Ovary (tissue), 9 donors: ENCODE data around the gene SLC9A9. TPM values are rescaled to one million over a fixed set of nuclear protein-coding genes. Genes with fewer than 3 reads are reported as not detected.

Experiments
- DNase-seq, 5 donors: peaks; one replicate each; pipeline ENCODE4 v3.0.0-alpha.2; 2019 to 2020
- H3K27ac ChIP-seq, 2 donors: fragments of 200-600 bp; one replicate each; pipeline versions ENCODE4 v1.5.1 to v1.8.0; 2019 to 2022
- H3K27me3 ChIP-seq: fragments of 200-600 bp; one replicate; pipeline ENCODE4 v1.8.0; 2022
- H3K36me3 ChIP-seq: fragments of 200-600 bp; sonication (generic); one replicate; pipeline ENCODE4 v1.5.1; 2019
- H3K4me1 ChIP-seq: one replicate; pipeline ENCODE4 v1.8.1; 2013; ENCODE audit warnings: mild to moderate bottlenecking, moderate library complexity; ENCODE audit not compliant: insufficient read depth
- H3K4me3 ChIP-seq: fragments of 200-600 bp; sonication (generic); one replicate; pipeline ENCODE4 v1.5.1; 2017
- H3K9me3 ChIP-seq, 2 donors: fragments of 200-600 bp in 1 of 2; sonication (generic) in 1 of 2; one replicate each; pipeline versions ENCODE4 v1.5.1 to v1.8.1; 2013 to 2019; ENCODE audit warnings: mild to moderate bottlenecking in 1 of 2, moderate library complexity in 1 of 2
- CTCF ChIP-seq, 3 donors: fragments of 450-650 bp in 2 of 3; fragments of 200-600 bp in 1 of 3; IDR thresholded peaks; one replicate each; pipeline versions ENCODE4 v1.5.1 to v1.8.0; 2016 to 2022; ENCODE audit warnings: antibody characterized with exemption in 3 of 3, mild to moderate bottlenecking in 1 of 3
- EP300 ChIP-seq: sonication (generic); formaldehyde crosslinking; IDR thresholded peaks from one replicate; pipeline ENCODE4 v1.6.1; 2017; ENCODE audit warnings: antibody characterized with exemption
- POLR2A ChIP-seq: fragments of 450-650 bp; IDR thresholded peaks from one replicate; pipeline ENCODE4 v1.6.1; 2017; ENCODE audit warnings: antibody characterized with exemption, mild to moderate bottlenecking, moderate library complexity
- WGBS, 3 donors: extraction: QIAGEN DNeasy Blood & Tissue Kit in 1 of 3; methylation state at CpG; one replicate each; pipeline versions ENCODE4 v1.1.5 to v1.1.7; 2013 to 2017; 5-methylcytosine and 5-hydroxymethylcytosine counted together
- intact Hi-C, 4 donors: fragments of 100-400 bp; cut with DNase I; formaldehyde crosslinking; loops; one replicate each; pipeline versions ENCODE4 v1.11.0 to v1.15.1; 2022 to 2023
- polyA plus RNA-seq, 2 donors: library from polyadenylated mRNA; stranded (reverse); fragments of 200-250 nt in 1 of 2; fragments of 350-450 nt in 1 of 2; fragmentation: Illumina TruSeq in 1 of 2; extraction: RNeasy Lipid Tissue Mini Kit (QIAGEN cat#74804) in 1 of 2; gene quantifications; one replicate each; pipeline ENCODE4 v1.2.3, GENCODE V29; 2013 to 2014
- total RNA-seq, 7 donors: library from RNA; depleted of rRNA in 2 of 7; stranded (reverse); fragments of >200 nt in 2 of 7; fragmentation: NEBNext Ultra II Directional in 3 of 7; extraction: Animal tissue kit (Norgen Biotek cat#: 25700) in 3 of 7; gene quantifications; one replicate each; pipeline versions ENCODE4 v1.1.0 to v1.2.4, GENCODE V29; 2016 to 2023
- donor health status: DM: no; HTN: no; CAD: no; lungs with moderate emphysema.
- donor health status: DM: no; HTN: no; CAD: no.
- donor health status: Bipolar disorder and iron deficiency.
- donor health status: DM: yes; HTN: yes; CAD: no.
- donor health status: DM: no; HTN: no; CAD: no.
- donor health status: DM: yes; HTN: yes; CAD: no.

The SLC9A9 gene
- total and polyA plus RNA-seq, 9 donors, result 7.0 to 22.7 (median 13.5) TPM

DNA sequence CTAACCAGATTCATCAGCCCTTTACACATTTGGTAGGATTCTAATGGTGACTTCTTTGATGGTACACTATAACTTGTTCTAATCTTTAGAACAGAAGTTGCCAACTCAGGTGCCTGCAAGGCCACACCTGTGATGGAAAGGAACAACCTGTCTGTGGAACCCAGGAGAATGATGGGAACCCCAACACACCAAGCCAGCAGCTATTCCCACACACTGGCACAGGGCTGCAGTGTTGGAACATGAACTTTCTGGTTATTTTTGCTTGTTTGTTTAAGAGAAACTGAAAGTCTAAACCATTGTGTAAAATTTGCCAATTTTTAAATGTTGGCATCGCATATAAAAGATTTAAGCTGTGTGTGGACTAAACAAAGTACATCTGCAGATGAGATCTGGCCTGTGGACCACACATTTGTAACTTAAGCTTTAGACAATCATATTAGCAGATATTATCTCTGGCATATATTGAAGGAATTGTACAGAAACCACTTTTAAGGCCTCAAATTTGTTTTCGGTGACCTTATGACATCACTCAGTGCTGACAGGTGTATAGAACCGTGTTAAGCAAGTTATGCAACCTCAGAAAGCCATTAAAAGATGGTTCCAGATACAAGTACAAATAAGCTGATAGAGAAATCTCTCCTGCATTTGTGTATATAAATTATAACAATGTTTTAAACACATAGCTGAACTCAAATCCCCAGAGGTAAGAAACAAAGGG lies 242.9 kb downstream of the SLC9A9 start:
- Histone ChIP-seq H3K4me1 (no peaks in the 10 kb centered on the region), H3K9me3 (no peaks in the 10 kb centered on the region), H3K27me3 (no peaks in the 10 kb centered on the region), H3K27ac (no peak overlapping the region), H3K36me3 (no peaks in the 10 kb centered on the region), H3K4me3 (no peak overlapping the region)
- intact Hi-C loops, result no loop called here
- no peak for TF ChIP-seq POLR2A
- TF ChIP-seq CTCF (IDR thresholded peaks at IDR 0.05), result no peak
- no peak for TF ChIP-seq EP300
- WGBS, 3 donors, result 68 to 80% (median 80%) methylated on average over 3 of the region's 3 CpGs
- no peak for DNase-seq

GRCh38 chr3:143604402-143605185 lies 243.7 kb downstream of the SLC9A9 start:
- TF ChIP-seq EP300, result no peak
- TF ChIP-seq POLR2A, result no peak
- TF ChIP-seq CTCF (IDR thresholded peaks at IDR 0.05), result no peak
- intact Hi-C loops, result no loop called here
- Histone ChIP-seq H3K4me1 (no peaks in the 10 kb centered on the region), H3K36me3 (no peaks in the 10 kb centered on the region), H3K27ac (no peak overlapping the region), H3K9me3 (no peaks in the 10 kb centered on the region), H3K27me3 (no peaks in the 10 kb centered on the region), H3K4me3 (no peak overlapping the region)
- WGBS, 3 donors, result 53 to 65% (median 59%) methylated on average over 5 of the region's 5 CpGs
- no peak for DNase-seq

- H3K27me3 ChIP-seq, result no peaks in the 10 kb centered on the region
- TF ChIP-seq EP300 (no peak), POLR2A (no peak), CTCF (IDR thresholded peaks at IDR 0.05) (no peak)
- no peak for DNase-seq
- no peak overlapping the region for H3K27ac ChIP-seq
- 86 to 87% (median 87%) methylated on average over 5 of the region's 5 CpGs for WGBS, 3 donors
- no peak overlapping the region for H3K4me3 ChIP-seq
- no peaks in the 10 kb centered on the region for H3K4me1 ChIP-seq
- no peaks in the 10 kb centered on the region for H3K9me3 ChIP-seq
- no peaks in the 10 kb centered on the region for H3K36me3 ChIP-seq
- intact Hi-C loops, result no loop called here
Observed at GRCh38 chr3:143603774-143604173, 244.5 kb downstream of the SLC9A9 start.

DNA sequence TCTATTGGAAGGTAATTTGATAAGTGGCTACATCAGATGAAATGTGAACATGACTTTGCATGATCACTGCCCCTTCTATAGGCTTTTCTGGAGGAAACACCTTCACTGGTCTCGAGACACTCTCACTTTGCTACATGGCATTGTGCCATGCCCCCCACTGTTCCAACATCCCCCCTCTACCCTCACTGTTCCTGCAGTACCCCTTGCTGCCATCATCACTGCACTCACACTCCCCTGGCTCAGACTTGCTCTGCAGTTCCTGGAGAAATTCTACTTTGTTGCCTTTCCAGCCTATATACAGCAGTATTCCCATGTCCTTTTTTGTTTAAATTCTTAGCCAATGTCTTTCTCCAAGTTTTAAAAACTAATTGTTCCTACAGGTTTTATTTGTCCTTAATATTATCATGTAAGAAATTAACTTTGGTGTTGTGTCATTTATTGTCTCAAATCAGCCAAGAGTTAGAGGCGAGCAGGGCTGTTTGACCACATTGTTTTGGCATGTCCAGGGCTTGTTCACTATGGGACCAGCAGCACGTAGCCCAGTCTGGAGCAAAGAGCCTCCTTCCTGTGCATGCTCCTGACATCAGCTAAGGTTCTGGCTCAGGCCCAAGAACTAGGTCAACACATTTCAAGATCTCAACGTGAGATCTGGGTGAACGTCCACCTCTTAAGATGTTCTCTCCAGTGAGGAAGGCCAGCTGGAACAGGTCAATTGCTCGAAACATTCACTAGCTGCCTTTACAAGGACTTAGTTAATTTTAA lies 246.4 kb downstream of the SLC9A9 start:
- intact Hi-C loops, result no loop called here
- 55 to 76% (median 71%) methylated on average over 6 of the region's 6 CpGs for WGBS, 3 donors
- no peaks in the 10 kb centered on the region for H3K36me3 ChIP-seq
- no peaks in the 10 kb centered on the region for H3K9me3 ChIP-seq
- peaks cover 5% of the 10 kb centered on the region for H3K4me1 ChIP-seq
- DNase-seq, result no peak
- no peaks in the 10 kb centered on the region for H3K27me3 ChIP-seq
- H3K27ac ChIP-seq, result no peak overlapping the region
- TF ChIP-seq POLR2A (no peak), CTCF (IDR thresholded peaks at IDR 0.05) (no peak), EP300 (no peak)
- H3K4me3 ChIP-seq, result no peak overlapping the region
